Activated T-cell treated with anti-CD3 and anti-CD28 coated beads, Interleukin-2, amount 50 U/mL, for 1 hour (primary cell): ENCODE results near the gene TRIM29.
"Not testable (repeated sequence)": the region's sequence is repeated elsewhere in the genome, so short reads cannot be mapped to it uniquely, and the experiment has no call there.

Experiments
- DNase-seq: peaks from one replicate; pipeline ENCODE4 v3.0.0-alpha.2; 2020

Gene TRIM29

GRCh38 chr11:120172054-120172911 lies 34.4 kb upstream of the TRIM29 start:
- peak; percentile 46 for DNase-seq

- peak; percentile 9 for DNase-seq
These were observed 32.9 kb upstream of the TRIM29 start for GRCh38 chr11:120170741-120171261.

GRCh38 chr11:120169981-120170698 lies 32.2 kb upstream of the TRIM29 start:
- peak; percentile 15 for DNase-seq

GRCh38 chr11:120168960-120169681 lies 31.2 kb upstream of the TRIM29 start:
- DNase-seq = peak; percentile 62

GRCh38 chr11:120168108-120168959 lies 30.4 kb upstream of the TRIM29 start:
- no peak for DNase-seq

GRCh38 chr11:120167659-120168058 lies 29.7 kb upstream of the TRIM29 start:
- DNase-seq = no peak

- DNase-seq = no peak
These were observed 22.5 kb upstream of the TRIM29 start for GRCh38 chr11:120160436-120160835.

GRCh38 chr11:120153221-120153620 lies 15.3 kb upstream of the TRIM29 start:
- no peak for DNase-seq

- DNase-seq = no peak
These were observed 13.6 kb upstream of the TRIM29 start for GRCh38 chr11:120151536-120151935.

GRCh38 chr11:120149246-120149645 lies 11.3 kb upstream of the TRIM29 start:
- DNase-seq = no peak

GRCh38 chr11:120147950-120148270 lies 10.0 kb upstream of the TRIM29 start:
- no peak for DNase-seq

- DNase-seq = no peak
These were observed 9.4 kb upstream of the TRIM29 start for GRCh38 chr11:120147094-120147949.

GRCh38 chr11:120146413-120147093 lies 8.6 kb upstream of the TRIM29 start:
- no peak for DNase-seq

GRCh38 chr11:120144501-120144900 lies 6.6 kb upstream of the TRIM29 start:
- DNase-seq = no peak

- DNase-seq = not testable (repeated sequence)
These were observed 5.6 kb upstream of the TRIM29 start for GRCh38 chr11:120143472-120143871.

GRCh38 chr11:120142441-120143100 lies 4.7 kb upstream of the TRIM29 start:
- no peak for DNase-seq

GRCh38 chr11:120141768-120142423 lies 4.0 kb upstream of the TRIM29 start:
- no peak for DNase-seq

GRCh38 chr11:120141113-120141767 lies 3.3 kb upstream of the TRIM29 start:
- DNase-seq = no peak
